SK-N-SH (cell line): ENCODE data around the gene TMCO6. TPM values are rescaled to one million over a fixed set of nuclear protein-coding genes. Genes with fewer than 3 reads are reported as not detected.
A peak's percentile ranks its signal among the peaks of the same experiment; 100 is the strongest.

Source experiments
- CTCF ChIA-PET: fragments of 300-600, 350-600 bp; formaldehyde crosslinking; extraction: SDS; loops from one replicate; lab custom pipeline; 2021; lab: Yijun Ruan, JAX
- POLR2A ChIA-PET: fragments of 350-600 bp; sonication (Branson Sonifier 250); formaldehyde crosslinking; extraction: SDS; loops from one replicate; lab custom pipeline; 2020; ENCODE audit warnings: antibody characterized with exemption, inconsistent platforms; lab: Yijun Ruan, JAX
- DNase-seq: peaks from one replicate; pipeline ENCODE4 v3.0.0; 2012
- H2AFZ ChIP-seq: fragments of 200-600 bp; sonication (generic); 2 replicates; pipeline ENCODE4 v1.8.1; 2016; ENCODE audit warnings: antibody characterized with exemption, mild to moderate bottlenecking, low read depth
- H3F3A ChIP-seq: fragments of 200-600 bp; sonication (generic); replicated peaks from 2 replicates; pipeline ENCODE3; 2016; ENCODE audit warnings: antibody characterized with exemption, mild to moderate bottlenecking; ENCODE audit not compliant: insufficient read depth
- H3K27ac ChIP-seq, 2 experiments: fragments of 200-500 bp in 1 of 2; fragments of 200-600 bp in 1 of 2; sonication (Bioruptor generic) in 1 of 2; sonication (generic), shearing (Covaris generic) in 1 of 2; 2 replicates each; pipeline versions ENCODE4 v1.5.1 to v1.6.1; 2014 to 2016; ENCODE audit warnings: low read depth in 2 of 2, inconsistent platforms in 1 of 2, low read length in 1 of 2, mild to moderate bottlenecking in 1 of 2, mixed read lengths in 1 of 2
- H3K27me3 ChIP-seq: fragments of 200-600 bp; sonication (generic), shearing (Covaris generic); 2 replicates; pipeline ENCODE4 v1.6.1; 2016; ENCODE audit warnings: mixed run types; ENCODE audit not compliant: insufficient read depth
- H3K36me3 ChIP-seq, 2 experiments: fragments of 200-500 bp in 1 of 2; fragments of 200-600 bp in 1 of 2; sonication (Bioruptor generic) in 1 of 2; sonication (generic) in 1 of 2; replicated peaks in 1 of 2; 2 replicates each; pipeline versions ENCODE3 to v1.5.1; 2014 to 2016; ENCODE audit warnings: low read length in 1 of 2, mild to moderate bottlenecking in 1 of 2; ENCODE audit not compliant: insufficient read depth in 2 of 2, control insufficient read depth in 1 of 2
- H3K4me1 ChIP-seq, 2 experiments: fragments of 200-500 bp in 1 of 2; fragments of 200-600 bp in 1 of 2; sonication (Bioruptor generic) in 1 of 2; sonication (generic), shearing (Covaris generic) in 1 of 2; 2 replicates each; pipeline versions ENCODE4 v1.5.1 to v1.6.1; 2014 to 2016; ENCODE audit warnings: low read depth in 1 of 2, low read length in 1 of 2, mixed run types in 1 of 2; ENCODE audit not compliant: insufficient read depth in 2 of 2, control insufficient read depth in 1 of 2
- H3K4me2 ChIP-seq: fragments of 200-600 bp; sonication (generic), shearing (Covaris generic); 2 replicates; pipeline ENCODE4 v1.6.1; 2017; ENCODE audit warnings: mixed run types
- H3K4me3 ChIP-seq, 2 experiments: fragments of 200-500 bp in 1 of 2; fragments of 200-600 bp in 1 of 2; sonication (Bioruptor generic) in 1 of 2; sonication (generic), shearing (Covaris generic) in 1 of 2; 2 replicates each; pipeline versions ENCODE4 v1.5.1 to v1.8.1; 2014 to 2016; ENCODE audit warnings: low read depth in 2 of 2, inconsistent platforms in 1 of 2, low read length in 1 of 2, mild to moderate bottlenecking in 1 of 2, mixed read lengths in 1 of 2, moderate library complexity in 1 of 2
- H3K79me2 ChIP-seq: fragments of 200-600 bp; sonication (generic); 2 replicates; pipeline ENCODE4 v1.8.1; 2017; ENCODE audit warnings: mild to moderate bottlenecking; ENCODE audit not compliant: insufficient read depth
- H3K9ac ChIP-seq: fragments of 200-600 bp; sonication (generic); 2 replicates; pipeline ENCODE4 v1.6.1; 2017; ENCODE audit warnings: mixed run types
- H3K9me2 ChIP-seq: fragments of 200-600 bp; sonication (generic); 2 replicates; pipeline ENCODE4 v1.6.1; 2017; ENCODE audit warnings: mixed run types
- H3K9me3 ChIP-seq: fragments of 200-600 bp; sonication (generic); 2 replicates; pipeline ENCODE4 v1.6.1; 2017; ENCODE audit warnings: mixed run types, mild to moderate bottlenecking, moderate library complexity
- H4K20me1 ChIP-seq: fragments of 200-600 bp; sonication (generic); 2 replicates; pipeline ENCODE4 v1.6.1; 2017; ENCODE audit warnings: mild to moderate bottlenecking, mixed run types; ENCODE audit not compliant: insufficient read depth
- EZH2phosphoT487 ChIP-seq: fragments of 200-600 bp; sonication (generic); IDR thresholded peaks from 2 replicates; pipeline ENCODE4 v1.6.1; 2017; ENCODE audit warnings: low read depth, mixed run types, mild to moderate bottlenecking, antibody characterized with exemption, moderate library complexity, borderline replicate concordance
- FOXM1 ChIP-seq: IDR thresholded peaks from 2 replicates; pipeline ENCODE4 v1.4.0; 2012; ENCODE audit warnings: low read depth, mild to moderate bottlenecking
- GATA2 ChIP-seq: sonication (generic); formaldehyde crosslinking; IDR thresholded peaks from 2 replicates; pipeline ENCODE4 v1.5.0; 2020; ENCODE audit warnings: mild to moderate bottlenecking, missing genetic modification reagents
- IRF3 ChIP-seq: fragments of 150-350 bp; IDR thresholded peaks from 2 replicates; pipeline ENCODE4 v1.6.1; 2016; ENCODE audit warnings: mild to moderate bottlenecking, low read depth, low read length
- MAX ChIP-seq: IDR thresholded peaks from 2 replicates; pipeline ENCODE4 v1.4.0; 2012; ENCODE audit warnings: low read depth
- NFIC ChIP-seq: IDR thresholded peaks from 2 replicates; pipeline ENCODE4 v1.4.0; 2012; ENCODE audit warnings: borderline replicate concordance
- NRF1 ChIP-seq: IDR thresholded peaks from 2 replicates; pipeline ENCODE4 v1.6.1; 2012; ENCODE audit warnings: low read depth, mild to moderate bottlenecking, low read length
- POLR2AphosphoS5 ChIP-seq: IDR thresholded peaks from 2 replicates; pipeline ENCODE4 v1.6.1; 2012; ENCODE audit warnings: low read depth, low read length
- RAD21 ChIP-seq: IDR thresholded peaks from 2 replicates; pipeline ENCODE4 v1.6.1; 2012; ENCODE audit warnings: mild to moderate bottlenecking, low read length
- RCOR1 ChIP-seq: fragments of 150-350 bp; IDR thresholded peaks from 2 replicates; pipeline ENCODE4 v1.6.1; 2017; ENCODE audit warnings: antibody characterized with exemption, low read length
- REST ChIP-seq: IDR thresholded peaks from 2 replicates; pipeline ENCODE4 v1.6.1; 2012; ENCODE audit warnings: mild to moderate bottlenecking, low read depth, low read length, moderate library complexity
- RFX5 ChIP-seq: IDR thresholded peaks from 2 replicates; pipeline ENCODE4 v1.6.1; 2012; ENCODE audit warnings: mild to moderate bottlenecking, improper control_type of control experiment, low read length
- TAF1 ChIP-seq: IDR thresholded peaks from 2 replicates; pipeline ENCODE4 v1.6.1; 2012; ENCODE audit warnings: low read depth, mild to moderate bottlenecking, low read length, moderate library complexity, borderline replicate concordance
- TCF12 ChIP-seq: IDR thresholded peaks from 2 replicates; pipeline ENCODE4 v1.4.0; 2012
- TEAD4 ChIP-seq: IDR thresholded peaks from 2 replicates; pipeline ENCODE4 v1.4.0; 2012; ENCODE audit warnings: mild to moderate bottlenecking, borderline replicate concordance; ENCODE audit not compliant: insufficient read depth
- USF2 ChIP-seq: fragments of 150-350 bp; IDR thresholded peaks from 2 replicates; pipeline ENCODE4 v1.6.1; 2017; ENCODE audit warnings: antibody characterized with exemption, low read length, low read depth, borderline replicate concordance
- YY1 ChIP-seq: IDR thresholded peaks from 2 replicates; pipeline ENCODE4 v1.4.0; 2012; ENCODE audit warnings: low read depth, mild to moderate bottlenecking
- WGBS: methylation state at CpG from one replicate; pipeline ENCODE4 v1.1.6; 2017; ENCODE audit warnings: low lambda C conversion rate; 5-methylcytosine and 5-hydroxymethylcytosine counted together
- polyA plus RNA-seq, 3 experiments: library from polyadenylated mRNA; depleted of rRNA; stranded (reverse); fragments of >200 nt; gene quantifications; 2 replicates each; pipeline ENCODE4 v1.2.3, GENCODE V29; 2012

TMCO6 gene
- polyA plus RNA-seq, 1 of the 3 experiments (the other 2 are of a cell fraction), result 27.7 TPM

DNA sequence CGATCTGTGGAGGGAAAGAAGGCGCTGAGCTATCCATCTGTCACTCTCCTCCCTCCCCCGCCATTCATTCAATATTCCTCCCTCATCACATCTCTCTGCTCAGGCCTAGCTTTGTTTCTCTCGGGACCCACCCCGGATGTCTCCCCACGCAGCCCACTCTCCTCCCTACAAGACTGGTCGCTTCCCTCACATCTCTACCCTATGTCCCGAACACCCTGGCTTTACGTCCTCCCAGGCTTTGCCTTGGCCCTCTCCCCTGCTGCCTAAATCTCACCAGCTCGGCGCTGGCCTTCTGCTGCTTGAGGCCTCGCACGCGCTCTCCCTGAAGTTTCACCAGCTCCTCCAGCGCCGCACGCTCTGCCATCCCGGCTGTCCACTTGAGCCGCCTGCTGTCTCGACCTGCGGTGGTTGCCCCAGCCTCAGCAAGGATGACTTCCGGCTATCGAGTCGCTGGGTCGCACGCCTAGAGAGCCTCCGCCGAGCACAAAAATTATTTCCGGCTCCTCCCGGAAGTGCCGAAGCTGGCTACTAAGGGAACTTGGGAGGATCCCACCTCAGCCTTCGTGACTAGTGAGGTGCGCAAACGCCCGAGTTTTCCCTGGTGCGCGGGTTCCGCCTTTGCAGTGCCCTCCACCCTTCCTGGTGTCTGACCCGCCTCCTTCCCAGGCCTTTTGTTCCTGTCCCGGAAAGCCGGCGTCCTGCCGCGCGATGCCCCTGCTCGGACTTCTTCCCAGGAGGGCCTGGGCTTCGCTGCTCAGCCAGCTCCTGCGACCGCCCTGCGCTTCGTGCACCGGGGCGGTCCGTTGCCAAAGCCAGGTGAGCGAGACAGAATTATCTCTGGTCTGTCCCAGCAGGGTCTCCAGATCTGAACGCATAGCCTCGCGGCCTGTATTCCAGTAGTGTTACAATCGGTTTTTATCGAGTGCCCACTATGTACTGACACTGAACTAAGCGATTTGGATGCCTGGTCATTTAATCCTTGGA is 52.0 kb downstream of the TMCO6 start, which contains the start of the genes HARS1 and HARS2 (continued):
- peak; percentile 17 for TF ChIP-seq REST
- no peak for TF ChIP-seq RAD21
- TF ChIP-seq FOXM1, result no peak
- TF ChIP-seq POLR2AphosphoS5, result peak; percentile 88
- no peak for TF ChIP-seq RFX5
- TF ChIP-seq TAF1, result peak; percentile 80
- no peak for TF ChIP-seq TEAD4
- no peak for TF ChIP-seq NFIC
- TF ChIP-seq MAX, result peak; percentile 91
- TF ChIP-seq USF2, result no peak
- TF ChIP-seq, all 33 proteins: peak for 13

DNA sequence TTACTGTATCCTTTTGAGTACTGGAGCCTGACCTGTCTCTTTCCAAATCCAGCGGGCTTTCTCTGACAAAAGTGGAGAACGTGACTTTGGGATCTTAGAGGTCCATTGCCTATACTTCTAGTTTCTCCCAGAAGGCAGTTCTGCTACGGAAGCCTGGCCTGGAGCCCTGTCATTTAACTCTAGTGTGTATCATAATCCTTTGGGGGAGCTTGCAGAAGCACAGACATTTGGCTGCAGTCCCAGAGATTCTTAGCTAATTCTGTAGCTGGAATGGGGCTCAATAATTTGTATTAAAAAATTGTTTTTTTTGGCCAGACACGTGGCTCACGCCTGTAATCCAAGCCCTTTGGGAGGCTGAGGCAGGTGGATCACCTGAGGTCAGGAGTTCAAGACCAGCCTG is 55.0 kb downstream of the TMCO6 start:
- no peak overlapping the region; the same call in 1 of the 2 replicates for H3K9ac ChIP-seq
- H3K4me3 ChIP-seq, result no peak overlapping the region
- CTCF ChIA-PET, result no interaction called here
- TF ChIP-seq GATA2 (CRISPR knock-in tag) (no peak), FOXM1 (no peak), POLR2AphosphoS5 (no peak), NFIC (no peak), RCOR1 (no peak), YY1 (no peak), TCF12 (no peak), TEAD4 (no peak), REST (no peak), IRF3 (no peak), EZH2phosphoT487 (no peak), NRF1 (no peak)
- H3K27ac ChIP-seq, result no peak overlapping the region
- POLR2A ChIA-PET, result no interaction called here
- H4K20me1 ChIP-seq, result no peaks in the 10 kb centered on the region
- H3K4me1 ChIP-seq, result peaks cover 0 to 12% of the 10 kb centered on the region in 2 experiments; a peak in 2 of 4 replicates
- H3K4me2 ChIP-seq, result no peak overlapping the region
- peaks cover 60% of the 10 kb centered on the region for H3K79me2 ChIP-seq
- H3F3A ChIP-seq, result peaks cover 18% of the 10 kb centered on the region
- H2AFZ ChIP-seq, result no peak overlapping the region
- 81% methylated on average over 5 of the region's 5 CpGs for WGBS
- no peaks in the 10 kb centered on the region for H3K9me2 ChIP-seq
- H3K27me3 ChIP-seq, result no peaks in the 10 kb centered on the region
- no peaks in the 10 kb centered on the region for H3K9me3 ChIP-seq
- DNase-seq, result no peak
- H3K36me3 ChIP-seq, result peaks cover 56 to 74% of the 10 kb centered on the region in 2 experiments
